Parathyroid adenoma (tissue), 2 donors: ENCODE results near the gene KPNA4.
"Not testable (repeated sequence)": the region's sequence is repeated elsewhere in the genome, so short reads cannot be mapped to it uniquely, and the experiment has no call there.

Source experiments
- H2AFZ ChIP-seq: fragments of 300-600 bp; sonication (generic); one replicate; pipeline ENCODE4 v1.7.0; 2017; ENCODE audit warnings: antibody characterized with exemption, mild to moderate bottlenecking
- H3K27ac ChIP-seq: fragments of 300-600 bp; sonication (generic); one replicate; pipeline ENCODE4 v1.7.0; 2017
- H3K27me3 ChIP-seq: fragments of 300-600 bp; sonication (generic); one replicate; pipeline ENCODE4 v1.7.0; 2017; ENCODE audit warnings: low read length; ENCODE audit not compliant: control insufficient read depth, insufficient read depth
- H3K36me3 ChIP-seq: fragments of 300-600 bp; sonication (generic); one replicate; pipeline ENCODE4 v1.7.0; 2017; ENCODE audit warnings: low read length; ENCODE audit not compliant: control insufficient read depth, insufficient read depth
- H3K4me1 ChIP-seq: fragments of 300-600 bp; sonication (generic); one replicate; pipeline ENCODE4 v1.7.0; 2017; ENCODE audit warnings: control low read depth
- H3K4me2 ChIP-seq: fragments of 300-600 bp; sonication (generic); one replicate; pipeline ENCODE4 v1.7.0; 2017; ENCODE audit warnings: low read length
- H3K4me3 ChIP-seq: fragments of 300-600 bp; sonication (generic); one replicate; pipeline ENCODE4 v1.7.0; 2017; ENCODE audit warnings: low read depth, low read length
- H3K79me2 ChIP-seq: fragments of 300-600 bp; sonication (generic); one replicate; pipeline ENCODE4 v1.7.0; 2017; ENCODE audit warnings: control low read depth
- H3K9ac ChIP-seq: fragments of 300-600 bp; sonication (generic); one replicate; pipeline ENCODE4 v1.7.0; 2017; ENCODE audit warnings: mild to moderate bottlenecking
- H3K9me3 ChIP-seq: fragments of 300-600 bp; sonication (generic); one replicate; pipeline ENCODE4 v1.7.0; 2017; ENCODE audit warnings: low read length; ENCODE audit not compliant: control insufficient read depth
- TF ChIP-seq, protein P1 (sequence below): fragments of 300-600 bp; sonication (generic); IDR thresholded peaks from one replicate; pipeline ENCODE4 v1.7.0; 2017; ENCODE audit warnings: antibody characterized with exemption, mild to moderate bottlenecking
- donor health status: primary hyperparathyroidism.

Gene KPNA4

DNA sequence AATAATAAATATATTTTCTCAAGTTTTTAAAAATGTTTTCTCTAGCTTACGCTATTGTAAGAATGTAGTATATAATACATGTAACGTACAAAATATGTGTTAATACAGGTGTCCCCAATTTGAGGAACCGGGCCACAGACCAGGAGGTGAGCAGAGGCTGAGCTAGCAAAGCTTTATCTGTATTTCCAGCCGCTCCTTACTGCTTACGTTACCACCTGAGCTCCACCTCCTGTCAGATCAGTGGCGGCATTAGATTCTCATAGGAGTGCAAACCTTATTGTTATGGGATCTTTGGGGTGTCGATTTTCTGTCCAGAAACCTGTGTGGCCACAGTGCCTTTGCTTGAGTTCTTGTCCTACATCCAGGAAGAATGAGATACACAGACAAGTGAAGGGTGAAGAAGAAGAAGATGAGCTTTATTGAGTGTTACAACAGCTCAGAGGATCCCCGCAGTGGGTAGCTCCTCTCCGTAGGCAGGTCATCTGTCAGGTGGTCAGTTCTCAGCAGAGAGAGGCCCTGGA lies 105.9 kb downstream of the KPNA4 start:
- H3K79me2 ChIP-seq, result no peaks in the 10 kb centered on the region
- no peak overlapping the region for H3K9ac ChIP-seq
- no peaks in the 10 kb centered on the region for H3K27me3 ChIP-seq
- no peaks in the 10 kb centered on the region for H3K9me3 ChIP-seq
- H2AFZ ChIP-seq, result no peak overlapping the region
- H3K4me2 ChIP-seq, result no peak overlapping the region
- H3K4me3 ChIP-seq, result no peak overlapping the region
- H3K36me3 ChIP-seq, result no peaks in the 10 kb centered on the region
- H3K4me1 ChIP-seq, result no peaks in the 10 kb centered on the region
- no peak overlapping the region for H3K27ac ChIP-seq
- TF ChIP-seq, protein P1, sequence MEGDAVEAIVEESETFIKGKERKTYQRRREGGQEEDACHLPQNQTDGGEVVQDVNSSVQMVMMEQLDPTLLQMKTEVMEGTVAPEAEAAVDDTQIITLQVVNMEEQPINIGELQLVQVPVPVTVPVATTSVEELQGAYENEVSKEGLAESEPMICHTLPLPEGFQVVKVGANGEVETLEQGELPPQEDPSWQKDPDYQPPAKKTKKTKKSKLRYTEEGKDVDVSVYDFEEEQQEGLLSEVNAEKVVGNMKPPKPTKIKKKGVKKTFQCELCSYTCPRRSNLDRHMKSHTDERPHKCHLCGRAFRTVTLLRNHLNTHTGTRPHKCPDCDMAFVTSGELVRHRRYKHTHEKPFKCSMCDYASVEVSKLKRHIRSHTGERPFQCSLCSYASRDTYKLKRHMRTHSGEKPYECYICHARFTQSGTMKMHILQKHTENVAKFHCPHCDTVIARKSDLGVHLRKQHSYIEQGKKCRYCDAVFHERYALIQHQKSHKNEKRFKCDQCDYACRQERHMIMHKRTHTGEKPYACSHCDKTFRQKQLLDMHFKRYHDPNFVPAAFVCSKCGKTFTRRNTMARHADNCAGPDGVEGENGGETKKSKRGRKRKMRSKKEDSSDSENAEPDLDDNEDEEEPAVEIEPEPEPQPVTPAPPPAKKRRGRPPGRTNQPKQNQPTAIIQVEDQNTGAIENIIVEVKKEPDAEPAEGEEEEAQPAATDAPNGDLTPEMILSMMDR, result no peak

DNA sequence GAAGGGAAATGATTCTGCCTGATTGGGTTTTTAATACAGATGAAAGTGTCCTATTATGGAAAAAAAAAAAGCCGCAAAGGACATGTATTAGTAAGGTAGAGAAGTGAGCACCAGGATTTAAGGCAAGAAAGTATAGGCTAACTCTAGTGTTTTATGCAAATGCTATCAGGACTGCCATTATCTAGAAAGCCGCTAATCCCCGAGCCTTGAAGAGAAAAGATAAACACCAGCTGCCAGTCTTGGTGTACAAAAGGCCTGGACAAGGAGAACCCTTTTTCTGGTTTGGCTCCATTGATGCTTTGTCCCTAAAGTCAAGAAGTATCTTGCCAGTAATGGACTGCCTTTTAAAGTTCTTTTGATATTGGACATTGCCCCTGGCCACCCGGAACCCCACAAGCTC lies 107.2 kb downstream of the KPNA4 start:
- H3K4me2 ChIP-seq, result no peak overlapping the region
- H3K4me3 ChIP-seq, result no peak overlapping the region
- H3K9ac ChIP-seq, result no peak overlapping the region
- no peak overlapping the region for H2AFZ ChIP-seq
- no peaks in the 10 kb centered on the region for H3K79me2 ChIP-seq
- TF ChIP-seq, protein P1, result no peak
- no peaks in the 10 kb centered on the region for H3K9me3 ChIP-seq
- no peaks in the 10 kb centered on the region for H3K27me3 ChIP-seq
- H3K4me1 ChIP-seq, result no peaks in the 10 kb centered on the region
- H3K27ac ChIP-seq, result no peak overlapping the region
- no peaks in the 10 kb centered on the region for H3K36me3 ChIP-seq

DNA sequence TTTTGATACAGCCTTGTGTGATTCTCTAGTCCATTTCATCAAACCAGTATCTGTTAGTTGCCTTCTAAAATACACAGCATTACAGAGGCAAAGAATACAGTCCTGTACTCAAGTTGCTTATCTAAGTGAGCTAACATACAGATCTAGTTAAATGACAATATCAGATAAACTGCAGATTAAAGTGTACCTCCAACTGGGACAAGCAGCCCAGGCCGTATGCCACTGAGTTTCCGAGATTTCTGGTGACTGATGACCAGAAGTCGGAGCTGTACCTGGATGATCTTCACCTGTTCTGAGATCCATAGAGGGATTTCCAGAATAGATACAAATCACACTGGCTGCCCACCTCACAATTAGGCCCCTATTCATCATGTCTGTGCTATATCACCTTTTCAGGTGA lies 109.5 kb downstream of the KPNA4 start:
- H3K36me3 ChIP-seq, result no peaks in the 10 kb centered on the region
- H3K9ac ChIP-seq, result no peak overlapping the region
- no peak overlapping the region for H3K4me2 ChIP-seq
- no peaks in the 10 kb centered on the region for H3K4me1 ChIP-seq
- H3K9me3 ChIP-seq, result no peaks in the 10 kb centered on the region
- TF ChIP-seq, protein P1, result no peak
- no peak overlapping the region for H2AFZ ChIP-seq
- no peak overlapping the region for H3K4me3 ChIP-seq
- no peaks in the 10 kb centered on the region for H3K27me3 ChIP-seq
- no peak overlapping the region for H3K27ac ChIP-seq
- H3K79me2 ChIP-seq, result no peaks in the 10 kb centered on the region

DNA sequence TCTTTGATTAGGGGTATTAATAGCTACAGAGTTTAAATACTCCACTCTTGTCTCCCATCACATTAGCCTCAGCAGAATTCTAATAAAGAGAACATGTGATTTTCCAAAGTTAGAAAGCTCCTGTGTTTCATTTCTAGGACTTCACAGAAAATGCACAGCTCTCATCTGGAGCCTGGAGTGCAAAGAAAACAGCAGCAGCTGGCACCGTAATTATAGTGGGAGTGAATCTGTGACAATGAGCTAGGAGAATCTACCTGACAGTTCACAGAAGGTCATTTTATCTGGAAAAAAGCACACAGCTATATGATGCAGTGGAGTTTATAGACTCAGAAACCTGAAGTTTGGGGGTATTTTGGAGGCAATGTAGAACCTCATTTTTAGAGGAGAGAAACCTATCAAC lies 110.4 kb downstream of the KPNA4 start:
- H3K4me3 ChIP-seq, result no peak overlapping the region
- H3K9me3 ChIP-seq, result no peaks in the 10 kb centered on the region
- H3K4me1 ChIP-seq, result no peaks in the 10 kb centered on the region
- no peak overlapping the region for H3K9ac ChIP-seq
- no peak overlapping the region for H3K27ac ChIP-seq
- no peaks in the 10 kb centered on the region for H3K27me3 ChIP-seq
- TF ChIP-seq, protein P1, result no peak
- peak overlapping the region; percentile 3 for H2AFZ ChIP-seq
- no peaks in the 10 kb centered on the region for H3K36me3 ChIP-seq
- H3K4me2 ChIP-seq, result no peak overlapping the region
- no peaks in the 10 kb centered on the region for H3K79me2 ChIP-seq

DNA sequence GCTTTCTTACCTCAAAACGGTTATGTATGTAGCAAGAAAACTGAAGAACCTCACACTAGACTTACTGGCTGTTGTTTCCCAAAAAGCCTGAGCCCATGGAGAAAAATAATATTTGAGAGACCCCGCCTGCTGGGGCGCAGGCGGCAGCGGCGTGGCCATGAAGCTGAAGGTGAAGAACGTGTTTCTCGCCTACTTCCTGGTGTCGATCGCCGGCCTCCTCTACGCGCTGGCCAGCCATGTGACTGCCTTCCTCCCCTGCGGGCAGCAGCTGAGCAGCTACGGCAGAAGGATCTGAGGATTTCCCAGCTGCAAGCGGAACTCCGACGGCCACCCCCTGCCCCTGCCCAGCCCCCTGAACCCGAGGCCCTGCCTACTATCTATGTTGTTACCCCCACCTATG lies 113.1 kb downstream of the KPNA4 start:
- H3K27me3 ChIP-seq, H3K4me3 ChIP-seq, H3K27ac ChIP-seq, H2AFZ ChIP-seq, H3K9ac ChIP-seq, H3K4me2 ChIP-seq, H3K4me1 ChIP-seq, H3K9me3 ChIP-seq, H3K79me2 ChIP-seq, H3K36me3 ChIP-seq: not testable (repeated sequence)
